Spinal cord (tissue), 10 donors: ENCODE measurements around the gene PACSIN2. TPM values are rescaled to one million over a fixed set of nuclear protein-coding genes. Genes with fewer than 3 reads are reported as not detected.
A peak's percentile ranks its signal among the peaks of the same experiment; 100 is the strongest.

Source experiments
- DNase-seq, 6 donors: peaks; one replicate each; pipeline versions ENCODE4 v3.0.0 to v3.0.0-alpha.2; 2013 to 2015; ENCODE audit warnings: low spot score in 6 of 6, low read depth in 4 of 6
- H3K27ac ChIP-seq: one replicate; pipeline ENCODE4 v1.5.1; 2013; ENCODE audit warnings: low read depth, low read length, control low read depth
- H3K27me3 ChIP-seq: one replicate; pipeline ENCODE4 v1.6.1; 2013; ENCODE audit warnings: low read length; ENCODE audit not compliant: control insufficient read depth, insufficient read depth
- H3K36me3 ChIP-seq: one replicate; pipeline ENCODE4 v1.6.1; 2013; ENCODE audit warnings: low read length; ENCODE audit not compliant: control insufficient read depth, insufficient read depth
- H3K4me1 ChIP-seq: one replicate; pipeline ENCODE4 v1.6.1; 2013; ENCODE audit warnings: low read length; ENCODE audit not compliant: control insufficient read depth, insufficient read depth
- H3K4me3 ChIP-seq: one replicate; pipeline ENCODE4 v1.5.1; 2013; ENCODE audit warnings: low read depth, low read length, control low read depth
- H3K9me3 ChIP-seq: one replicate; pipeline ENCODE4 v1.6.1; 2013; ENCODE audit warnings: low read length; ENCODE audit not compliant: control insufficient read depth, insufficient read depth
- WGBS: methylation state at CpG from one replicate; pipeline ENCODE4 v1.1.5; 2013; ENCODE audit warnings: missing lambda C conversion rate; ENCODE audit not compliant: insufficient coverage; 5-methylcytosine and 5-hydroxymethylcytosine counted together
- polyA plus RNA-seq, 2 donors: library from polyadenylated mRNA; unstranded; fragments of 120-200 nt; gene quantifications; one replicate each; pipeline ENCODE4 v1.2.1, GENCODE V29; 2013; ENCODE audit not compliant: insufficient read length in 2 of 2
- total RNA-seq, 2 donors: library from RNA; depleted of rRNA in 1 of 2; stranded (reverse); fragments of 120-200 nt in 1 of 2; fragments of >200 nt in 1 of 2; gene quantifications; one replicate each; pipeline versions ENCODE4 v1.2.3 to v1.2.4, GENCODE V29; 2013 to 2014
- donor health status: healthy.

PACSIN2 gene
- total and polyA plus RNA-seq, 4 donors: 36.3 to 54.2 (median 45.9) TPM

GRCh38 chr22:42906605-42907348, 108.2 kb downstream of the PACSIN2 start:
- 40% methylated on average over 1 of the region's 6 CpGs for WGBS
- H3K9me3 ChIP-seq: no peaks in the 10 kb centered on the region

GRCh38 chr22:42905702-42906183, 109.2 kb downstream of the PACSIN2 start:
- Histone ChIP-seq H3K4me1 (peaks cover 65% of the 10 kb centered on the region), H3K4me3 (no peak overlapping the region), H3K36me3 (peaks cover 19% of the 10 kb centered on the region), H3K27ac (no peak overlapping the region), H3K9me3 (no peaks in the 10 kb centered on the region), H3K27me3 (no peaks in the 10 kb centered on the region)
- 55% methylated on average over 5 of the region's 5 CpGs for WGBS
- peak in 1 of 6 donors; percentile 29 for DNase-seq

More at GRCh38 chr22:42906605-42907348, 108.2 kb downstream of the PACSIN2 start:
- Histone ChIP-seq H3K4me3 (no peak overlapping the region), H3K27ac (no peak overlapping the region), H3K4me1 (peaks cover 59% of the 10 kb centered on the region), H3K27me3 (no peaks in the 10 kb centered on the region), H3K36me3 (peaks cover 17% of the 10 kb centered on the region)
- DNase-seq: peak in 1 of 6 donors; percentile 87

- WGBS: 56% methylated on average over 13 of the region's 13 CpGs
- Histone ChIP-seq H3K36me3 (peaks cover 14% of the 10 kb centered on the region), H3K9me3 (no peaks in the 10 kb centered on the region), H3K4me3 (no peak overlapping the region), H3K27ac (no peak overlapping the region), H3K4me1 (peaks cover 61% of the 10 kb centered on the region), H3K27me3 (no peaks in the 10 kb centered on the region)
- DNase-seq: no peak
Observed at GRCh38 chr22:42905217-42905616, 109.7 kb downstream of the PACSIN2 start.

GRCh38 chr22:42904050-42904449, 110.9 kb downstream of the PACSIN2 start:
- DNase-seq: peak in 1 of 6 donors; percentile 26
- no peak overlapping the region for H3K4me3 ChIP-seq
- peaks cover 14% of the 10 kb centered on the region for H3K36me3 ChIP-seq
- no peak overlapping the region for H3K27ac ChIP-seq
- H3K4me1 ChIP-seq: peaks cover 52% of the 10 kb centered on the region
- no peaks in the 10 kb centered on the region for H3K9me3 ChIP-seq
- 77% methylated on average over 12 of the region's 12 CpGs for WGBS
- H3K27me3 ChIP-seq: no peaks in the 10 kb centered on the region

- no peak for DNase-seq
- Histone ChIP-seq H3K9me3 (no peaks in the 10 kb centered on the region), H3K4me1 (peaks cover 41% of the 10 kb centered on the region), H3K27me3 (no peaks in the 10 kb centered on the region), H3K36me3 (peaks cover 12% of the 10 kb centered on the region), H3K27ac (no peak overlapping the region), H3K4me3 (no peak overlapping the region)
- WGBS: 86% methylated on average over 12 of the region's 15 CpGs
Observed at GRCh38 chr22:42902875-42903510, 112.0 kb downstream of the PACSIN2 start.

- H3K36me3 ChIP-seq: peaks cover 8% of the 10 kb centered on the region
- H3K27me3 ChIP-seq: no peaks in the 10 kb centered on the region
- peaks cover 31% of the 10 kb centered on the region for H3K4me1 ChIP-seq
- H3K27ac ChIP-seq: no peak overlapping the region
- 53% methylated on average over 10 of the region's 14 CpGs for WGBS
- no peak overlapping the region for H3K4me3 ChIP-seq
- H3K9me3 ChIP-seq: no peaks in the 10 kb centered on the region
- peak in 2 of 6 donors; percentile 23 to 49 for DNase-seq
Observed at GRCh38 chr22:42901790-42902508, 113.0 kb downstream of the PACSIN2 start.

GRCh38 chr22:42897960-42898359, 117.0 kb downstream of the PACSIN2 start:
- no peaks in the 10 kb centered on the region for H3K9me3 ChIP-seq
- peaks cover 15% of the 10 kb centered on the region for H3K4me1 ChIP-seq

GRCh38 chr22:42895541-42895981, 119.4 kb downstream of the PACSIN2 start:
- H3K27ac ChIP-seq: no peak overlapping the region
- 44% methylated on average over 8 of the region's 9 CpGs for WGBS

More at GRCh38 chr22:42897960-42898359, 117.0 kb downstream of the PACSIN2 start:
- H3K27me3 ChIP-seq: no peaks in the 10 kb centered on the region
- no peak overlapping the region for H3K27ac ChIP-seq
- 94% methylated on average over 7 of the region's 7 CpGs for WGBS
- H3K36me3 ChIP-seq: peaks cover 15% of the 10 kb centered on the region
- no peak overlapping the region for H3K4me3 ChIP-seq
- DNase-seq: no peak

GRCh38 chr22:42895087-42895486, 119.9 kb downstream of the PACSIN2 start:
- H3K36me3 ChIP-seq: peaks cover 31% of the 10 kb centered on the region
- WGBS: 69% methylated on average over 7 of the region's 7 CpGs
- no peak overlapping the region for H3K4me3 ChIP-seq
- H3K9me3 ChIP-seq: no peaks in the 10 kb centered on the region
- H3K27ac ChIP-seq: no peak overlapping the region
- H3K4me1 ChIP-seq: peaks cover 6% of the 10 kb centered on the region
- no peaks in the 10 kb centered on the region for H3K27me3 ChIP-seq
- DNase-seq: no peak

More at GRCh38 chr22:42895541-42895981, 119.4 kb downstream of the PACSIN2 start:
- Histone ChIP-seq H3K27me3 (no peaks in the 10 kb centered on the region), H3K4me1 (peaks cover 6% of the 10 kb centered on the region), H3K9me3 (no peaks in the 10 kb centered on the region), H3K36me3 (peaks cover 27% of the 10 kb centered on the region), H3K4me3 (no peak overlapping the region)
- DNase-seq: no peak
